ENCODE data around the gene GLCE.

DNA sequence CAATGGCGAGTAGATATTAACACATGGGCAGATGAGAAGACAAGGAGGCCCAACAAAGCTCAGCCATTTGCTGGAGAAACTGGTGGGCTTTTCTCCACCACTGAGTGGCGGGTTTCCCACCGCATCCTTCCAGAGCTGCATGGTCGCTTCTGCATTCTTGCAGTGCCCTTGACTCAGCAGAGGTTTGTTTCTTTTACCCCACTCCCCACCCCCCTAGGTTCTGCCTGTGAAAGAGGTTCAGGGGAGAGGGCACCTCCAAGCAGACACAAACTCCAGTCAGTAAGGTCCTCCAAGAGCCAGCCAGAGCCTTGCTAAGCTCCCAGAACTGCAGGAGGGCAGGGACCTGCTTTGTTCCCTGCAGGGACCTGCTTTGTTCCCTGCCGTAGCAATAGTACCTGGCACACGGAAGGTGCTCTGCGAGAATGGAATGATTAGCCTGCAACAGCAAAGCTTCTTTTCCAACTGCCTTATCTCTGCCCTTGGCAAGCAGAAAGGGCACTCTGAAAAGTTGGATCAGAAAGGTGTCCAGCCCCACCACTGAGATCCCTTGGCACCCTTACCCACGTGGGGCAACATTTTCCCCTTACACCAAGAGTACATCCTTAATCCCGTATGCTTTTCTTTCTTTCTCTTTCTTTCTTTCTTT lies 139.6 kb downstream of the GLCE start:
- TF ChIP-seq, protein P1, sequence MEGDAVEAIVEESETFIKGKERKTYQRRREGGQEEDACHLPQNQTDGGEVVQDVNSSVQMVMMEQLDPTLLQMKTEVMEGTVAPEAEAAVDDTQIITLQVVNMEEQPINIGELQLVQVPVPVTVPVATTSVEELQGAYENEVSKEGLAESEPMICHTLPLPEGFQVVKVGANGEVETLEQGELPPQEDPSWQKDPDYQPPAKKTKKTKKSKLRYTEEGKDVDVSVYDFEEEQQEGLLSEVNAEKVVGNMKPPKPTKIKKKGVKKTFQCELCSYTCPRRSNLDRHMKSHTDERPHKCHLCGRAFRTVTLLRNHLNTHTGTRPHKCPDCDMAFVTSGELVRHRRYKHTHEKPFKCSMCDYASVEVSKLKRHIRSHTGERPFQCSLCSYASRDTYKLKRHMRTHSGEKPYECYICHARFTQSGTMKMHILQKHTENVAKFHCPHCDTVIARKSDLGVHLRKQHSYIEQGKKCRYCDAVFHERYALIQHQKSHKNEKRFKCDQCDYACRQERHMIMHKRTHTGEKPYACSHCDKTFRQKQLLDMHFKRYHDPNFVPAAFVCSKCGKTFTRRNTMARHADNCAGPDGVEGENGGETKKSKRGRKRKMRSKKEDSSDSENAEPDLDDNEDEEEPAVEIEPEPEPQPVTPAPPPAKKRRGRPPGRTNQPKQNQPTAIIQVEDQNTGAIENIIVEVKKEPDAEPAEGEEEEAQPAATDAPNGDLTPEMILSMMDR (IDR thresholded peaks at IDR 0.05; ENCODE audit: insufficient read depth, low read depth, low read length): no peak
- TF ChIP-seq EZH2 (IDR thresholded peaks at IDR 0.05; ENCODE audit: insufficient read depth, low read length): no peak
